ENCODE measurements around the gene PTN. TPM values are rescaled to one million over a fixed set of nuclear protein-coding genes. Genes with fewer than 3 reads are reported as not detected.
"Not testable (repeated sequence)": the region's sequence is repeated elsewhere in the genome, so short reads cannot be mapped to it uniquely, and the experiment has no call there.

Gene PTN
- total RNA-seq, 1 experiment from 2014 or later: not detected

DNA sequence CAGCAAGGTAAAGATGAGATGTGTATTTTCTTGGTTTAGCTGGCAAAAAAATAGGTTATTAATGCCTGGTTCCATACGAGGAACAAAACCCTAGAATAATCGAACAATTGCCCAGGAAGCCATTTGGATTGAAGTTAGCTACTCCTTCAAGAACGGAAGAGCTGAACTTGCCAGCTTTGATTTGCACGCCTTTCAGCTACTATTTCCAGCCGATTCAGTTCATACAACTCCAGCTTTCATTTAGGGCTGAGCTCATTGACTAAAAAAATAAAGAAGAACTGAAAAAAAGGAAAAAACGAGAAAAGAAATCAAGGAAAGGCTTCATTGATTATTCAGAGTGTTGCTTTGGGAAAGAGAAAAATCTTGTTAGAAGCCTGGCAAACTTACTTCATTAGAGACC, 60.4 kb downstream of the PTN start:
- no peak for DNase-seq (ENCODE audit: low read depth)
- in situ Hi-C loops (cut with HindIII; ENCODE audit: low pct_unique_long_range_greater_than_20kb, low sequenced_read_pairs): no loop called here

DNA sequence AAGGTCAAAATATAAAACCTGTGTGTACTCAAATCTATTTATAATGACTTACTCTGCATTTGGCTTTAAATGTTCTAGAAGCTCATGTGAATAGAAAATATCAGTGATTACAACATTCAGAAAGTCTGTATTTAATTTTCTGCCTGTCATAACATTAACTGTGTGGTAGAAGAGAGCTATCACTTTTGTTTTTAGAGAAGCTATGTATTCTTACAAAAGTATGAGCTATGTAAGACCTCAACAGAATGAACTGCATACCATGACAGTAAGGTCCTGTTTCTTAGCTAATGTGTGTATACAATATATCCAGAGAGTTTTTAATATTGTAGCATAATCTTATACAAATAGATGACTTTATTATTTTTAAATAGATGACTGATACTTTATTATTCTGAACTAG, 61.5 kb downstream of the PTN start:
- no peak for DNase-seq (ENCODE audit: low read depth)
- in situ Hi-C loops (cut with HindIII; ENCODE audit: low pct_unique_long_range_greater_than_20kb, low sequenced_read_pairs): no loop called here

DNA sequence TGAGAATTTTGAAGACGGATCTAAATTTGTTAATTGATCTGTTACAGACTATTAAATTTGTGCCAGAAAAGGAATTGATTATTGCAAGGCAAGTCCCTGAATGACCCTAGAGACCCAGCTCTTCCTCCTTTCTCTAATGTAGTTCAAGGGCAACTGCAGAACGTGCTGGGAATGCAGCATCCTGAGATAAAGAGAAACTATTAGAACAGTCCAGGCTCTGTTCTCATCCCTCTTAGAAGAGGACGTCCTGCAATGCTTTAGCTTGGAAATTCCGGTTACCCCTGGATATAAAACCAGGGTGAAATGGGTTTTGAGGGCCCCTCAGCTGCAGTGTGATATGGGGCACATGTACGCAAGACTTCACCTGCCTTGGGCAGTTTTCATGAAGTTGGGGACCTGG, 67.3 kb downstream of the PTN start:
- DNase-seq (ENCODE audit: low read depth): no peak
- in situ Hi-C loops (cut with HindIII; ENCODE audit: low pct_unique_long_range_greater_than_20kb, low sequenced_read_pairs): no loop called here

DNA sequence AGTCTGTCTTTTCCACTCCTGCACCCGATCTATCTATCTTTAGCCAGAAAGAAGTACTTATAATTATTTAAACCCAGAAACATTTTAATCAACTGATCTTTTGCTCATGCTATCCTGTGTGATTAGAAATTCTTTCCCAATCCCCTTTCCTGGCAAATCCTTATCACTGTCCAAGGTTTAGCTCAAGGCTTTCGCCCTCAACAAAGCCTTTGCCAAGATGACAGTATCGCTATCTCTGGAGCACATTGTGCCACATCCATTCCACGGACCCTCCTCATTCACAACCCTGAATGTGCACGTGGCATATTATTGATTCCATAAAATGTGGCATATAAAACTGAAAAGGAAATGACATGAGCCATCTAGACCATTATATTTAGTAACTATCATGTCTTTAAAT, 71.3 kb downstream of the PTN start:
- no peak for DNase-seq (ENCODE audit: low read depth)
- in situ Hi-C loops (cut with HindIII; ENCODE audit: low pct_unique_long_range_greater_than_20kb, low sequenced_read_pairs): no loop called here

DNA sequence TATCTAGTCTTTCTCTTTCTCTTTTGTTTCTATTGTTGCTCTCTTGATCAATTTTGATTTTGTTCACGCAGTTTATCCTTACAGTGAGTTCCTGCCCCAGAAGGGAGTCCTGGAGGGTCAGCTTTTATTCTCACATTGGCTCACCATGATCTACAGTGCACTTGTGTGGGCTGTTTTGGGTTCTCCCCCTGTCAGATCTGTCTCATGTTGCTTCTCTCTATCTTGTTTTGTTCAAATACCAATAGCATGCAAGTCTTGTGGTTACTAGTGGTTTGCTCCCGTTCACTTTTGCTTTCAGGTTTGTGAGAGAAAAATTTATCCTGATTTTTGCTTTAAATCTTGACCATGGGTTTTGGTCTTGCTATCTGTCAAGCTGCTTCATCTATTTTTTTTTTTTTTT, 74.3 kb downstream of the PTN start:
- DNase-seq (ENCODE audit: low read depth): no peak
- in situ Hi-C loops (cut with HindIII; ENCODE audit: low pct_unique_long_range_greater_than_20kb, low sequenced_read_pairs): no loop called here

DNA sequence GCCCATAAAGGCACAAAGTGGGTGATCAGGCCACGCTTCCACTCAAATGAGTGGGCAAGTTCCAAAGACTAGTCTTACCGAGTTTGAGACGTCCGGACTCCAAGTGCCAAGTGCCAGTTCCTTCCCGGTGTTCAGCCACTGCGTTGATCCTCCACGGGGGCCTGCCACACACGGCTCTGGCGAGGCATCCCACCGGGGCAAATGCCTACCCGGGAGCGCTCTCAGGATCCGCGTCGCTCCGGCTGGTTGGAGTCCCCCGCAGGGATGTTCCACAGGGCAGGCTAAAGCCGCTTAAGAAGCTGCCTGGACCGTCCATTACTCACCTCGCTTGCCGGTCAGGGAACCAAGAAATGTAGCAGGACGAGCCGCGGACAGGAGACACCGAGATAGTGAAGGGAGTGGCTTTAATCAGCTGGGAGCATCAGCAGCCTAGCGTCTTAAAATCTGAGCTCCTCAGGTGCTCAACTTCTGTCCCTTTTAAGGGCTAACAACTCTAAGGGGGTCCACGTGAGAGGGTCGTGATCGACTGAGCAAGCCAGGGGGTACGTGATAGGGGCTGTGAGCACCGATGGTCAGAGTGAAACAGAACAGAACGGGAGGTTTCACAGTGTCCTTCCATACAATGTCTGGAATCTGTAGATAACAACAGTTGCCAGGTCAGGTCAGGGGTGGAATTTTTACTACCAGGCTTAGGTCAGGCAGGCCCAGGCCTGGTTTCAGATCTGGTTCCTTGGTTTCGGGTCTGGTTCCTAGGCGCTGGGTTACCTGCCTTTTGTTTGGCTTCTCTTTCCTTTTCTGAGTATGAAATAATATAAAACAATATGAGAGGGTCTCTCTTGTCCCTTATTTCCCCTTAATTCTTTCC, 75.3 kb downstream of the PTN start:
- in situ Hi-C loops (cut with HindIII; ENCODE audit: low pct_unique_long_range_greater_than_20kb, low sequenced_read_pairs); DNase-seq (ENCODE audit: low read depth): not testable (repeated sequence)

DNA sequence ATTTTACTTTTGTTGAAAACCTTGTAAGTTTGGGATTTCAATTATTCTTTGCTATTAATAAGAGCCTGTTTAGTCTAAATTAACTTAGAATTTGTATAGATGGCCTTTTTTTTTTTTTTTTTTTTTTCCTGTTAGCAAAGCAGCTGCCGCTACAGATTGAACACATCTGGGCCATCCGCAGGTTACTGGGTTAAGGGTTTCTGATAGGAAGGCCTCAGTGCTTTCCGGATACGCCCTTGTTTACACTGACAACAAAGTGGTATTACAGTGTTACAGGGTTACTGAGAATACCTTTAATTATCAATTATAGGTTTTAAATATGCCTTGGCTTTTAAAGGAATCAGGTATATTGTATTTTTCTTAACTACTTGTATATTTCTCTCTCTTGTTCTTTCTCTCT, 76.8 kb downstream of the PTN start:
- DNase-seq (ENCODE audit: low read depth): no peak
- in situ Hi-C loops (cut with HindIII; ENCODE audit: low pct_unique_long_range_greater_than_20kb, low sequenced_read_pairs): no loop called here

DNA sequence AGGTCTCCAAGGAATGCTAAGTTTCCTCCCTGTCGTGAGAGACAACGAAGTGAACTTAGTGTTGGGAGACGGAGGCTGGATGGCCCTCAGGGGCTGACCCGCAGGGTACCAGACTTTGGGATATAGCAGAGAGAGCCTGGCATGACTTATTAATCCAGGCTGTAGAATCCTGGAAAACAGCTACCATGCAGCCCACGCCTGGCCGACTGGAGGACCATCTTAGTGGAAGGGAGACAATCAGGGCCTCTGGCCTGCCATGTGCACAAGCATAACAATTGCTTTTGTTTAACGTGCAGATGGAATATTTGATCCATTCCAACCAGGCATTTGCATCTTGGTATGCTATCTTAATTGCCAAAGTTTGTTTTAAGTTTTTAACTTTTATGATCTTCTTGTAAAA, 78.1 kb downstream of the PTN start:
- in situ Hi-C loops (cut with HindIII; ENCODE audit: low pct_unique_long_range_greater_than_20kb, low sequenced_read_pairs); DNase-seq (ENCODE audit: low read depth): not testable (repeated sequence)

DNA sequence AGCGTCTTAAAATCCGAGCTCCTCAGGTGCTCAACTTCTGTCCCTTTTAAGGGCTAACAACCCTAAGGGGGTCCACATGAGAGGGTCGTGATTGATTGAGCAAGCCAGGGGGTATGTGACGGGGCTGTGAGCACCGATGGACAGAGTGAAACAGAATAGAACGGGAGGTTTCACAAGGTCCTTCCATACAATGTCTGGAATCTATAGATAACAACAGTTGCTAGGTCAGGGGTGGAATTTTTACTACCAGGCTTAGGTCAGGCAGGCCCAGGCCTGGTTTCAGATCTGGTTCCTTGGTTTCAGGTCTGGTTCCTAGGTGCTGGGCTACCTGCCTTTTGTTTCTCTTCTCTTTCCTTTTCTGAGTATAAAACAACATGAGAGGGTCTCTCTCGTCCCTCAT, 80.9 kb downstream of the PTN start:
- in situ Hi-C loops (cut with HindIII; ENCODE audit: low pct_unique_long_range_greater_than_20kb, low sequenced_read_pairs): no loop called here
- DNase-seq (ENCODE audit: low read depth): no peak

DNA sequence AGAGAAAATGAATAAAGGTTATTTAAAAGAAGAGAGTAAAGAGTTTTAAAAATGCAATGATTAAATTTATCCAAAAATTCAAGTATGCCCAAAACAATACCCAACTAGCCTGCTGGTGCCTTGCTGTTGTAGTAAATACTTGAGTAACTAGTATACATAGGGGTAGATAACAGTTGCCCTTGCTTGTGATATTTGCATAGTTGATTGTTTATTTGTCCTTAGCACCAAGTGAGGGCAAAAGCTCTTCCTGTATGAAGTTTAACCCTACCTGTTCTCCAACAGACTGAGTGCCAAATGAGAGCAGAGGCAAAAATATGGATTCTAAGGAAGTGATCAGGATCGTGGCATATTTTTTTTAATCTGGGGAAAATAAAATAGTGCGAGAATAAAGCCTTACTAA, 85.0 kb downstream of the PTN start:
- in situ Hi-C loops (cut with HindIII; ENCODE audit: low pct_unique_long_range_greater_than_20kb, low sequenced_read_pairs): no loop called here
- no peak for DNase-seq (ENCODE audit: low read depth)

DNA sequence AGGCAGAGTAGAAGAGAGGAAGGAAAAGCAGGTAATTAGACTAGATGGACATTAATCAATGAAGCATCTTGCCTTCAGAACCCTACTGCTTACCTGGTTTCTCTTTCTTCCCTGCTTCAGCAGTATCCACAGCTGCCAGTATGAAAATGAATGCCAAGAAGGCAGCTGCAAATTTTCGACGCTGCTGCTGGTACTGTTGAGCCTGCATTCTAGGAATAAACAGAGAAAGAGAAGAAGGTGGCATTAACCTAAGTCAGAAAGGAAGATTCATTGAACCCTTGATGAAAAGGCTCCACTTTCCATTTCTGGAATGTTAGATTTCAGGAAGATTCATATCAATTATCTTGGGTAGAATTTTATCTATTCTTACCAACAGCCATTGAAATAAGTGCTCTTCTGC, 88.8 kb downstream of the PTN start:
- in situ Hi-C loops (cut with HindIII; ENCODE audit: low pct_unique_long_range_greater_than_20kb, low sequenced_read_pairs): no loop called here
- no peak for DNase-seq (ENCODE audit: low read depth)

DNA sequence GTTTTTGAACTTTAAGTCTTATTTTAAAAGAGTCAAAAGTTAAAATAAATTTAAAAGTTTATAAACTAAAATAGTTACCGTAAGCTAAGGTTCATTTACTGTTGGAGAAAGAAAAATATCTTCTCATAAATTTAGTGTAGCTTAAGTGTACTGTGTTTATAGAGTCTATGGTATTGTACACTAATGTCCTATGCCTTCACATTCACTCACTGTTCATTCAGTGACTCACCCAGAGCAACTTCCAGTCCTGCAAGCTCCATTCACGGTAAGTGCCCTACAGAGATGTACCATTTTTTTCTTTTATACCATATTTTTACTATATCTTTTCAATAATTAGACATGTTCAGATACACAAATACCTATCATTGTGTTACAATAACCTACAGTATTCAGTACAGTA, 97.6 kb downstream of the PTN start:
- DNase-seq (ENCODE audit: low read depth): no peak
- in situ Hi-C loops (cut with HindIII; ENCODE audit: low pct_unique_long_range_greater_than_20kb, low sequenced_read_pairs): no loop called here

DNA sequence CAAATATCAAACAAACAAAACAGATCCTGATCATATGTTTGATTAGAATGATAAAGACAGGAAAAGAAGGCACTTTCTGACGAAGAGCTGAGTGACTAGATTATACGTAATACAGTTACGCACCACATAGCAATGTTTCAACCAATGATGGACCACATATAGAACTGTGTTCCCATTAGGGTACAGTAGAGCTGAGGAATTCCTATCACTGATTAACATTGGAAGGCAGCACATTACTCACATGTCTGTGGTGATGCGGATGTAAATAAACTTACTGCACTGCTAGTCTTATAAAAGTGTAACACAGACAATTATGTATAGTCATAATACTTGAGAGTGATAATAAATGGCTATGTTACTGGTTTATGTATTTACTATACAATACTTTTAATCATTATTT, 98.3 kb downstream of the PTN start:
- no peak for DNase-seq (ENCODE audit: low read depth)
- in situ Hi-C loops (cut with HindIII; ENCODE audit: low pct_unique_long_range_greater_than_20kb, low sequenced_read_pairs): no loop called here

DNA sequence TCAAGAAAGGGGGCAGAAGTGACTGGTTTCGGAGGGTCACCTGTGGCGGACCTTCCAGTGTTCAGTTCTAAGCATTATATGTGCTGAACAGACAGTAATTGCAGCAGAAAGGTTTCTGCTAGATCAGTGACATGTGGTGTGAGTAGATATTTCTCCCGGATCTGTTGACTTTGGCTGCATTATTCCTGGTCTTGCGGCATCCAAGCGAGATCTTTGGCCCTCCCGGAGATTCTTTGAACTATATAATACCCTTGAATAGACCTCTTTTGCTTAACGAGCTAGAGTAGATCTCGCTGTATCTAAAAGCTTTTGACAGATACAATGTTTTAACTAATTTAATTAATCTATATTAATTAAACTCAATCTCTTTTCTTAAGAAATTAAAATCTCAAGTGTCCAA, 99.8 kb downstream of the PTN start:
- no peak for DNase-seq (ENCODE audit: low read depth)
- in situ Hi-C loops (cut with HindIII; ENCODE audit: low pct_unique_long_range_greater_than_20kb, low sequenced_read_pairs): no loop called here

DNA sequence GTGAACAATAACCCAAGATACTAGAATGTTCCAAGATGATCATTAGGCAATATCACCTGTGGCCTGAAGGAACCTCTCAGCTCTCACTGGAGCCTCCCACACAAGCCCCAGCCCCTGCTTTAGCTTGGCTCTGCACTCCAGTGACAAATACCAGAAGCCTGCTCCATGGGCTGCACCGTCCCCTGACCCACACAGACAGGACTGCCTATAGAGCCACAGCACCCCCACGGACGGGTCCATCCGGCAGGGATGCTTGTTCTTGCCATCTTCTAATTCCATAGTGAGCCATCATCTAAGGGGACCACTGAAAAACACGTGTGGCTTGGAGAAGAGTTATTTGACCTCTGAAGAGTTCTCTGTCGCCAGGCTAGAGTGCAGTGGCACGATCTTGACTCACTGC, 100.9 kb downstream of the PTN start:
- DNase-seq (ENCODE audit: low read depth): no peak
- in situ Hi-C loops (cut with HindIII; ENCODE audit: low pct_unique_long_range_greater_than_20kb, low sequenced_read_pairs): no loop called here

DNA sequence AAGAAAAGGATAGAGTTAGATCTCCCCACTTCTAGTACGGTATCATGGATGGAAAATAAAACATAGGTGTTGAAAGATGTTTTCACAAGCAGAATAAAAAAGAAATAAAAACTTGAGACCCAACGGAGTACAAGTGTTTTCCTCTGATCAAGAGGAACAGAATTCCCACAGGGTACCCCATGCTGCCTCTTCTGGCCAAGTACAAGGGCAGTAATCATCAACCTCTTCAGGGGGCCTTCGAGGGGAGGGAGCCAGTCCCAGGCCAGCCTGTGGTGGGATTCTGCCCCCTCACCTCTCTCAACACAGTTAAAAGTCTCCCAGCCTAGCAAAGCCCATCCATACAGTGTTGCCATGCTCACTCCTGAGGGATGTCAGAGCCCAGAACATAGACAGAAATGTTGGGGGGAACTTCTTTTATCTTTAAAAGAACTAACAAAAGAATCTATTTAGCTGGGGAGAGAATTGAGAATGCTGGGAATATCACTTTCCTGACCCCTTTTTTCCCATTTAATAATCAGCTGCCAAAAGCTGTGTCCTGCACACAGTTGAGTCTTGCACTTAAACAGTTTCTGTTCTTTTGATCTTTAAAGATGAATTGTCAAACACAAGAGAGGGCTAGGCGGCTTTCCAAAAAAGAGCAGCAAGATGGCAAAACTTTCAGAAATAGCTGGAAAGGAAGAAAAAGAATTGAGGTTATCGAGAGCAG, 101.7 kb downstream of the PTN start:
- no peak for DNase-seq (ENCODE audit: low read depth)
- in situ Hi-C loops (cut with HindIII; ENCODE audit: low pct_unique_long_range_greater_than_20kb, low sequenced_read_pairs): no loop called here

DNA sequence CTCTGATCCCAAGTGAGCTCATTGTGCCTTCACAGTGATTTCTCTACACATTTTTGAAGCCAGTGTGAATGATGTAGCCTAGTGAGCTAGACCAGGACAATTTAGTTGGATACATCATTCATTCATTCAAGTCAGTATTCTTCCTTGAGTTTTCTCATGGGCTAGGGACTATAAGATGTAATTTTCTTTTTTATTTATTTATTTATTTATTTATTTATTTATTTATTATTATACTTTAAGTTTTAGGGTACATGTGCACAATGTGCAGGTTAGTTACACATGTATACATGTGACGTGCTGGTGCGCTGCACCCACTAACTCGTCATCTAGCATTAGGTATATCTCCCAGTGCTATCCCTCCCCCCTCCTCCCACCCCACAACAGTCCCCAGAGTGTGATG, 104.3 kb downstream of the PTN start:
- in situ Hi-C loops (cut with HindIII; ENCODE audit: low pct_unique_long_range_greater_than_20kb, low sequenced_read_pairs); DNase-seq (ENCODE audit: low read depth): not testable (repeated sequence)

DNA sequence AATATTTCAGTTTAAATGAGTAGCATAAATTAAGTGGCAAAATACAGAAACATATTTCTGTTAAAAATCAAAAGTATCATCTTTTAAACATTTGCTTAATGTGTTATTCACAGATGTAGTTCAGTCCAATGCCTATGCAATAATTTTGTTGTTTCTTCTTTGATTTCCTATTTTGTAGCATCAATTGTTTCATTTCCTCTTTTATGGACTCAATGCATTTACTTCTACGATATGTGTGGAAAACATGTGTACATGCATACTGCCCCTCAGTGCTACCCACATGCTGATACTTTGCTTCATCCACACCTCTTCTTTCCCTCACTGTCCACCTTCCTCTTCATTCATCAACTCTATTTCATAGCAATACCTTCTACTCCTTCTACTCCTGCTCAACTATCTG, 108.1 kb downstream of the PTN start:
- in situ Hi-C loops (cut with HindIII; ENCODE audit: low pct_unique_long_range_greater_than_20kb, low sequenced_read_pairs): no loop called here
- no peak for DNase-seq (ENCODE audit: low read depth)

DNA sequence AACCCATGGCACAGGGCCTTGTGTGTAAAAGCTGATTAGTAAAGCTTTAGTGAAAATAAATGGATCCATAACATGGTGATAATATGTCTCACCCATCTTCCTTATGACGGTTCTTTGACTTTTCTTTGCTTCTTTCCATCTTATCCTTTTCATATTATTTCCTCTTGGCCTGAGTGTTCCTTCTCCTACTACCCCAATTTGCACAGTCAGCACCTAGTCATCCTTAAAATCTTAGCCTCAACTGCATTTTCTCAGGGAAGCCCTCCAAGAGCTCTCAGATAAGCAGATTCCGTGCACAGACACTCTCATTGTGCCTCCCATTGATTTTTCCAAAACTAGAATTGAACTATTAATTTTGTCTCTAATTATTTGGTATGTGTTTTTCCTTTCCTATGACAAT, 112.4 kb downstream of the PTN start:
- in situ Hi-C loops (cut with HindIII; ENCODE audit: low pct_unique_long_range_greater_than_20kb, low sequenced_read_pairs): no loop called here
- no peak for DNase-seq (ENCODE audit: low read depth)

DNA sequence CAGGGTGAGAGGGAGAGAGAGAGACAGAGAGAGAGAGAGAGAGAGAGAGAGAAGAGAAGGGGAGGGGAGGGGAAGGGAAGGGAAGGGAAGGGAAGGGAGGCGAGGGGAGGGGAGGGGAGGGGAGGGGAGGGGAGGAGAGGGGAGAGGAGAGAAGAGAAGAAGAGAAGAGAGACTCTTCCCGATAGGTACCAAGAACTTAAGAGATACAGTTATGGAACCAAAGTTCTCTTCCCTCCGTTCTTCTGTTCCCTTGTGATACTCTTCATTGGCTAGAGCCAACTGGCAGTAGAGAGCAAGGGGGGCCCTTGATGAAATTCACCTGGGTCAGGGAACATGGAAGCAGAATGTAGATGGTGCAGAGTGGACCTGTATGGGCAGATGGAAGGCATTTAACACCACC, 122.1 kb downstream of the PTN start:
- no peak for DNase-seq (ENCODE audit: low read depth)
- in situ Hi-C loops (cut with HindIII; ENCODE audit: low pct_unique_long_range_greater_than_20kb, low sequenced_read_pairs): no loop called here
